Thymus (tissue), 11 donors: ENCODE measurements around the gene ELAC2. TPM values are rescaled to one million over a fixed set of nuclear protein-coding genes. Genes with fewer than 3 reads are reported as not detected.

Experiments used
- DNase-seq, 9 donors: peaks; one replicate each; pipeline ENCODE4 v3.0.0-alpha.2; 2013; ENCODE audit warnings: low spot score in 9 of 9, low read depth in 6 of 9, missing footprints in 1 of 9
- H3K27ac ChIP-seq, 2 donors: one replicate each; pipeline ENCODE4 v1.5.1; 2013; ENCODE audit warnings: control low read depth in 1 of 2, low read depth in 1 of 2, low read length in 1 of 2, mild to moderate bottlenecking in 1 of 2, moderate library complexity in 1 of 2
- H3K27me3 ChIP-seq, 2 donors: one replicate each; pipeline ENCODE4 v1.5.1; 2013; ENCODE audit warnings: low read length in 1 of 2; ENCODE audit not compliant: control insufficient read depth in 2 of 2, insufficient read depth in 1 of 2
- H3K36me3 ChIP-seq, 2 donors: one replicate each; pipeline ENCODE4 v1.5.1; 2013; ENCODE audit warnings: low read length in 1 of 2, mild to moderate bottlenecking in 1 of 2, moderate library complexity in 1 of 2; ENCODE audit not compliant: control insufficient read depth in 2 of 2, insufficient read depth in 2 of 2
- H3K4me1 ChIP-seq, 2 donors: one replicate each; pipeline ENCODE4 v1.5.1; 2013; ENCODE audit warnings: low read length in 2 of 2; ENCODE audit not compliant: control insufficient read depth in 2 of 2, insufficient read depth in 2 of 2
- H3K4me3 ChIP-seq, 2 donors: one replicate each; pipeline ENCODE4 v1.5.1; 2013; ENCODE audit warnings: low read length in 2 of 2, control low read depth in 1 of 2, mild to moderate bottlenecking in 1 of 2
- H3K9me3 ChIP-seq, 2 donors: one replicate each; pipeline ENCODE4 v1.5.1; 2013; ENCODE audit warnings: low read length in 1 of 2, mild to moderate bottlenecking in 1 of 2; ENCODE audit not compliant: control insufficient read depth in 2 of 2, insufficient read depth in 1 of 2
- WGBS: extraction: QIAGEN DNeasy Blood & Tissue Kit; methylation state at CpG from one replicate; pipeline ENCODE4 v1.1.7; 2013; 5-methylcytosine and 5-hydroxymethylcytosine counted together
- polyA plus RNA-seq: library from polyadenylated mRNA; stranded (reverse); fragments of 200-250 nt; gene quantifications from one replicate; pipeline ENCODE4 v1.2.3, GENCODE V29; 2013
- total RNA-seq: library from RNA; stranded (reverse); fragments of 120-200 nt; gene quantifications from one replicate; pipeline ENCODE4 v1.2.4, GENCODE V29; 2013
- donor health status: healthy.

The ELAC2 gene
- total and polyA plus RNA-seq, 2 donors: 28.3 to 40.8 TPM

- Histone ChIP-seq H3K27me3 (no peaks in the 10 kb centered on the region), H3K9me3 (no peaks in the 10 kb centered on the region), H3K4me3 (no peak overlapping the region), H3K4me1 (no peaks in the 10 kb centered on the region), H3K36me3 (no peaks in the 10 kb centered on the region), H3K27ac (no peak overlapping the region)
- DNase-seq: no peak
Observed at GRCh38 chr17:13025687-13026086, 7.9 kb upstream of the ELAC2 start.

GRCh38 chr17:13025258-13025627 is 7.4 kb upstream of the ELAC2 start:
- no peak for DNase-seq
- Histone ChIP-seq H3K36me3 (no peaks in the 10 kb centered on the region), H3K4me3 (no peak overlapping the region), H3K4me1 (no peaks in the 10 kb centered on the region), H3K9me3 (no peaks in the 10 kb centered on the region), H3K27ac (no peak overlapping the region), H3K27me3 (no peaks in the 10 kb centered on the region)
- 84% methylated on average over 5 of the region's 5 CpGs for WGBS

DNA sequence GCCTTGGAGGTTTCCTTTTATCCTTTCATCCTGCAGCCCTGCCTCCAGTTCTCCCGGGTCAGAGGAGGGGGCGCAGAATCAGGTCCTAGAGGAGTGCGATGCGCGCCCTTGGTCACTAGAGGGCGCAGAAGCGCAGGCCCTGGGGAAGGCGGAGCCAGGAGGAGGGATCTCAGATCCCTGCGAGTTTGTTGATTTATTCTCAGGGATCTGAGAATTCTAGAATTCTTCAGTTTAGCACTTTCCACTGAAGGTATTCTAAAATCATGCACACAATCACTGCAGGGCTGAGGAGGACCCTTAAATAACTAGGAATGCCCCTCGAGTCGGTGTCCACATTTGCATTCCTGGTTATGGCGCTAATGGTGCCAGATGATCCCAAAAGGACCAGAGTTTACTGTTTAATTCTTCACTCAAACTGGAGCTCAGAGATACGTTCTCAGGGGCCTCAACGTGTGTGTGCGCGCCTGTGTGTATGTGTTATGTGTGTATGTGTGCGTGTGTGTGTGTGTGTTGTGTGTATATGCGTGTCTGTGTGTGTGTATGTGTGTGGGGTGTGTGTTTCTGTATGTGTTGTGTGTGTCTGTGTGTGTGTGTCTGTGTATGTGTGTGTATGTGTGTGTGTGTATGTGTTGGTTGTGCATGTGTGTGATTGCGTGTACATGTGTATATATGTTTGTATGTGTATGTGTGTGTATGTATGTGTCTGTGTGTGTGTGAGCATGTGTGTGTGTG is 6.9 kb upstream of the ELAC2 start:
- no peak overlapping the region for H3K4me3 ChIP-seq

DNA sequence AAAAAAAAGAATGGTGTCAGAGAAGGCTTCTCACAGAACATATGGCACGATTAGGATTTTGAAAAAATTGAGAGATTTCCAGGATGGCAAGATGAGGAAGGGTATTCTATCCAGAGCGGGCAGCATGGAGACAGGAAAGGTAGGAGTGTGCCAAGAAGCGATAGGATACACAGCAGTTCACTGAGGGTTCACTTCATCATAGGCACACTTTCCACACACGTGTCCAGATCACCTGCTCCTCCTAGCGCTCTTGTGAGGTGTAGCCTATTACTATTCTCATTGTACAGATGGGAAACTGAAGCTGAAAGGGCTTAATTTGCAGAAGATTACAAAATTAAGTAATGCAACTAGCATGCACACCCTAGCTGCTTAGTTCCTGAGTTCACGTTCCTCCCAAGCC is 6.2 kb upstream of the ELAC2 start:
- DNase-seq: no peak
- no peak overlapping the region for H3K27ac ChIP-seq
- no peaks in the 10 kb centered on the region for H3K9me3 ChIP-seq
- H3K4me1 ChIP-seq: no peaks in the 10 kb centered on the region
- 83% methylated on average over 6 of the region's 6 CpGs for WGBS
- no peaks in the 10 kb centered on the region for H3K36me3 ChIP-seq
- no peak overlapping the region for H3K4me3 ChIP-seq
- no peaks in the 10 kb centered on the region for H3K27me3 ChIP-seq

More for the DNA sequence above, 6.9 kb upstream of the ELAC2 start:
- DNase-seq: peak in 7 of 9 donors; percentile 38 to 73 (median 61)
- Histone ChIP-seq H3K27me3 (no peaks in the 10 kb centered on the region), H3K4me1 (no peaks in the 10 kb centered on the region), H3K9me3 (no peaks in the 10 kb centered on the region), H3K27ac (no peak overlapping the region), H3K36me3 (no peaks in the 10 kb centered on the region)
- 31% methylated on average over 19 of the region's 19 CpGs for WGBS

GRCh38 chr17:13016881-13017654 is 759 bp downstream of the ELAC2 start:
- no peaks in the 10 kb centered on the region for H3K27me3 ChIP-seq
- peaks cover 6 to 8% of the 10 kb centered on the region in 2 donors for H3K4me1 ChIP-seq
- peak overlapping the region; percentile 17 to 81 for H3K27ac ChIP-seq
- H3K9me3 ChIP-seq: no peaks in the 10 kb centered on the region
- H3K36me3 ChIP-seq: peaks cover 24 to 25% of the 10 kb centered on the region in 2 donors
- 28% methylated on average over 21 of the region's 21 CpGs for WGBS
- DNase-seq: no peak
- peak overlapping the region; percentile 83 to 92 for H3K4me3 ChIP-seq

DNA sequence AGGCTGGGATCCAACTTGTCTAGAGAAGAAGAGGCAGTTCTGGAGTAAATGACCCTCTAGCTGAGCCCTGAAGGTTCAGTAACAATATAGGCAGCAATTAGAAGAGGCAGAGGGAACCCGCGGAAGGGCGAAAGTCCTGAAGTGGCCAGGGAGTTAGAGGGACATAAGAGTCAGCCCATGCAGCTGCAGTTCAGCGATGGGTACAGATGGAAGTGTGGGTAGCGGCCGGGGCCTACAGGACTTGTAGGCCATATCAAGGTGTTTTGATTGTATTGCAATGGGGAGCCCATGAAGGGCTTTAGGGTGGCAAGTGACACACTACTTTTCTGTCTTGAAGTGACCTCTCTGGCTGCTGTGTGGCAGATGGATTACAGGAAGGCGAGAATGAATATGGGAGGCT is 3.0 kb downstream of the ELAC2 start:
- peaks cover 39 to 41% of the 10 kb centered on the region in 2 donors for H3K36me3 ChIP-seq
- no peaks in the 10 kb centered on the region for H3K9me3 ChIP-seq
- no peak overlapping the region for H3K27ac ChIP-seq
- H3K27me3 ChIP-seq: no peaks in the 10 kb centered on the region
- 98% methylated on average over 7 of the region's 7 CpGs for WGBS
- H3K4me1 ChIP-seq: peaks cover 6 to 8% of the 10 kb centered on the region in 2 donors
- no peak for DNase-seq
- H3K4me3 ChIP-seq: no peak overlapping the region

GRCh38 chr17:13010959-13011358 is 6.9 kb downstream of the ELAC2 start:
- 92% methylated on average over 7 of the region's 7 CpGs for WGBS
- no peaks in the 10 kb centered on the region for H3K4me1 ChIP-seq
- no peak overlapping the region for H3K4me3 ChIP-seq
- H3K36me3 ChIP-seq: peaks cover 47 to 49% of the 10 kb centered on the region in 2 donors
- no peak for DNase-seq
- H3K27me3 ChIP-seq: no peaks in the 10 kb centered on the region
- H3K27ac ChIP-seq: no peak overlapping the region
- no peaks in the 10 kb centered on the region for H3K9me3 ChIP-seq

GRCh38 chr17:13008461-13008860 is 9.4 kb downstream of the ELAC2 start:
- DNase-seq: no peak
- Histone ChIP-seq H3K4me1 (no peaks in the 10 kb centered on the region), H3K27me3 (no peaks in the 10 kb centered on the region), H3K9me3 (no peaks in the 10 kb centered on the region), H3K36me3 (peaks cover 54 to 56% of the 10 kb centered on the region in 2 donors), H3K27ac (no peak overlapping the region), H3K4me3 (no peak overlapping the region)
- 98% methylated on average over 8 of the region's 8 CpGs for WGBS

GRCh38 chr17:13005530-13005929 is 12.3 kb downstream of the ELAC2 start:
- no peak overlapping the region for H3K4me3 ChIP-seq
- 97% methylated on average over 6 of the region's 6 CpGs for WGBS
- no peaks in the 10 kb centered on the region for H3K4me1 ChIP-seq
- H3K9me3 ChIP-seq: no peaks in the 10 kb centered on the region
- peaks cover 49 to 55% of the 10 kb centered on the region in 2 donors for H3K36me3 ChIP-seq
- no peak for DNase-seq
- H3K27ac ChIP-seq: no peak overlapping the region
- no peaks in the 10 kb centered on the region for H3K27me3 ChIP-seq
